ENCODE data around the gene OLFML3.

OLFML3 gene

GRCh38 chr1:113935176-113935575 is 44.1 kb upstream of the OLFML3 start:
- no peak for TF ChIP-seq CTCF (IDR thresholded peaks at IDR 0.05; ENCODE audit: low read depth, low read length)
- DNase-seq (ENCODE audit: low read depth in 2 of 2): no peak
- H3K4me3 ChIP-seq (replicated peaks in 1 of 2; ENCODE audit: low read depth in 2 of 2, low read length in 2 of 2): no peak overlapping the region

GRCh38 chr1:113935970-113936369 is 43.3 kb upstream of the OLFML3 start:
- H3K4me3 ChIP-seq (replicated peaks in 1 of 2; ENCODE audit: low read depth in 2 of 2, low read length in 2 of 2): no peak overlapping the region
- no peak for DNase-seq (ENCODE audit: low read depth in 2 of 2)

DNA sequence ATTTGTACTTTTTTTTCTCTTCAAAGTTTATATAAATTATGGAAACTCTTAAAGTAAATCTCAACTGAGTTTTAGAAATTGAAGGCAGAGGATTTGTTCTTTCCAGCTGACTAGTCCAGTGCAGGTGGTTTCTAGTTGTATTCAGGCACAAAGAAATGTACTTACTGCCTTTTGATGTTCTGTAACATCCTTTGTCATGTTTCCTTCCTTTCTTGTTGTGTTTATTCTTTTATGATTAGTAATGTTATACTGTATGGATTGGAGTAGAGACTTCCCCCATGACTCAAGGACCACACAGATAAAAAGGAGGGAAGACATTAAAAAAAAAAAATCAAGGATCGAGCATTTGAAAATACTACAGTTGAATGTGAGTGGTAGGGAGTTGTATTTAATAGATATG is 42.1 kb upstream of the OLFML3 start:
- no peak for TF ChIP-seq CTCF (IDR thresholded peaks at IDR 0.05; ENCODE audit: low read depth, low read length)
- peak in 1 of 2 donors; percentile 63 for DNase-seq (ENCODE audit: low read depth in 2 of 2)
- H3K4me3 ChIP-seq (replicated peaks in 1 of 2; ENCODE audit: low read depth in 2 of 2, low read length in 2 of 2): no peak overlapping the region

More at GRCh38 chr1:113935970-113936369, 43.3 kb upstream of the OLFML3 start:
- TF ChIP-seq CTCF (IDR thresholded peaks at IDR 0.05; ENCODE audit: low read depth, low read length): no peak

DNA sequence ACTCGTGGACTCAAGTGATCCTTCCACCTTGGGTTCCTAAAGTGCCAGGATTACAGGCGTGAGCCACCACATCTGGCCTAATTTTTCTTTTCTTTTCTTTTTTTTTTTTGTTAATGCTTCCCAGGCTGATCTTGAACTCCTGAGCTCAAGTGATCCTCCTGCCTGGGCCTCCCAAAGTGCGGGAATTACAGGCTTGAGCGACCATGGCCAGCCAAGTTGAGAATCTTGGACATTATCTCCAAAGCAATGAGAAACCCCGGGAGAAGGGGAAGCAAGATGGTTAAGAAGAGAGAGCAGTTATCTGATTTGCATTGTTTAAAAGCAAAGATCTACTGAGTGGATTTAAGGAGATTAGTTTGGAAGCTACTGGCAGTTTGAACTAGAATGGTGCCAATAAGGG is 41.1 kb upstream of the OLFML3 start:
- no peak overlapping the region for H3K4me3 ChIP-seq (replicated peaks in 1 of 2; ENCODE audit: low read depth in 2 of 2, low read length in 2 of 2)
- no peak for TF ChIP-seq CTCF (IDR thresholded peaks at IDR 0.05; ENCODE audit: low read depth, low read length)
- DNase-seq (ENCODE audit: low read depth in 2 of 2): no peak

GRCh38 chr1:113940365-113941244 is 38.7 kb upstream of the OLFML3 start:
- H3K4me3 ChIP-seq (replicated peaks in 1 of 2; ENCODE audit: low read depth in 2 of 2, low read length in 2 of 2): no peak overlapping the region
- no peak for DNase-seq (ENCODE audit: low read depth in 2 of 2)
- TF ChIP-seq CTCF (IDR thresholded peaks at IDR 0.05; ENCODE audit: low read depth, low read length): no peak

GRCh38 chr1:113941245-113941559 is 38.1 kb upstream of the OLFML3 start:
- TF ChIP-seq CTCF (IDR thresholded peaks at IDR 0.05; ENCODE audit: low read depth, low read length): no peak
- no peak overlapping the region for H3K4me3 ChIP-seq (replicated peaks in 1 of 2; ENCODE audit: low read depth in 2 of 2, low read length in 2 of 2)
- DNase-seq (ENCODE audit: low read depth in 2 of 2): no peak

- no peak overlapping the region for H3K4me3 ChIP-seq (replicated peaks in 1 of 2; ENCODE audit: low read depth in 2 of 2, low read length in 2 of 2)
- DNase-seq (ENCODE audit: low read depth in 2 of 2): no peak
- TF ChIP-seq CTCF (IDR thresholded peaks at IDR 0.05; ENCODE audit: low read depth, low read length): no peak
These were observed 36.7 kb upstream of the OLFML3 start for GRCh38 chr1:113942527-113942926.

Measured in cardiac fibroblast (primary cell).